LNCaP clone FGC (cell line): Measurements from ENCODE around the gene ITGAL.

ENCODE experiments used
- DNase-seq: peaks from one replicate; pipeline ENCODE4 v3.0.0-alpha.2; 2011; ENCODE audit warnings: low read depth
- H3K4me3 ChIP-seq: 2 replicates; pipeline ENCODE4 v1.5.1; 2011; ENCODE audit warnings: mild to moderate bottlenecking, low read depth, low read length, control low read depth
- TF ChIP-seq, protein P1 (sequence below): IDR thresholded peaks from 2 replicates; pipeline ENCODE4 v1.5.1; 2012; ENCODE audit warnings: mild to moderate bottlenecking; ENCODE audit not compliant: control insufficient read depth, insufficient read depth; ENCODE audit errors: extremely low read depth

Gene ITGAL

DNA sequence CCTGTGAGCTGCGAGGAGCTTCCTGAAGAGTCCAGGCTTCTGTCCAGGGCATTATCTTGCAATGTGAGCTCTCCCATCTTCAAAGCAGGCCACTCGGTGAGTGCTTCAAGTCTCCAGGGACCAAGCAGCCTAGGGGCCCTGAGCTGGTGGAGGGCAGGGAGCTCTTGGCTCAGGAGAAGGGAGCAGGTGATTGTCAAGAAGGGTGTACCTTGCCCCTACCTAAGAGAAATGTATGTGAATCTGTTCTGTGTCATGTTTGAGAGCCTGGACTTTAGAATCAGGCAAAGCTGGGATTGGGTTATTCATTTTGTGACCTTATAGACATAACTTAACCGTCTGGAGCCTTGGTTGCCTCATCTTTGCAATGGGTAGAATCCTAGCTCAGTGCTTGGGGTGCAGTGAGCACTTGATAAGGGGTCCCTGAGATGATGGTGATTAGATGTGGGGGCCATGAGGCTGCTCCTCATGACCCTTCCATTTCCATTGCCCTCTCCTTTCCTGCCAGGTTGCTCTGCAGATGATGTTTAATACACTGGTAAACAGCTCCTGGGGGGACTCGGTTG, 37.9 kb downstream of the ITGAL start:
- no peak for DNase-seq
- TF ChIP-seq, protein P1, sequence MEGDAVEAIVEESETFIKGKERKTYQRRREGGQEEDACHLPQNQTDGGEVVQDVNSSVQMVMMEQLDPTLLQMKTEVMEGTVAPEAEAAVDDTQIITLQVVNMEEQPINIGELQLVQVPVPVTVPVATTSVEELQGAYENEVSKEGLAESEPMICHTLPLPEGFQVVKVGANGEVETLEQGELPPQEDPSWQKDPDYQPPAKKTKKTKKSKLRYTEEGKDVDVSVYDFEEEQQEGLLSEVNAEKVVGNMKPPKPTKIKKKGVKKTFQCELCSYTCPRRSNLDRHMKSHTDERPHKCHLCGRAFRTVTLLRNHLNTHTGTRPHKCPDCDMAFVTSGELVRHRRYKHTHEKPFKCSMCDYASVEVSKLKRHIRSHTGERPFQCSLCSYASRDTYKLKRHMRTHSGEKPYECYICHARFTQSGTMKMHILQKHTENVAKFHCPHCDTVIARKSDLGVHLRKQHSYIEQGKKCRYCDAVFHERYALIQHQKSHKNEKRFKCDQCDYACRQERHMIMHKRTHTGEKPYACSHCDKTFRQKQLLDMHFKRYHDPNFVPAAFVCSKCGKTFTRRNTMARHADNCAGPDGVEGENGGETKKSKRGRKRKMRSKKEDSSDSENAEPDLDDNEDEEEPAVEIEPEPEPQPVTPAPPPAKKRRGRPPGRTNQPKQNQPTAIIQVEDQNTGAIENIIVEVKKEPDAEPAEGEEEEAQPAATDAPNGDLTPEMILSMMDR: no peak
- H3K4me3 ChIP-seq: no peak overlapping the region

DNA sequence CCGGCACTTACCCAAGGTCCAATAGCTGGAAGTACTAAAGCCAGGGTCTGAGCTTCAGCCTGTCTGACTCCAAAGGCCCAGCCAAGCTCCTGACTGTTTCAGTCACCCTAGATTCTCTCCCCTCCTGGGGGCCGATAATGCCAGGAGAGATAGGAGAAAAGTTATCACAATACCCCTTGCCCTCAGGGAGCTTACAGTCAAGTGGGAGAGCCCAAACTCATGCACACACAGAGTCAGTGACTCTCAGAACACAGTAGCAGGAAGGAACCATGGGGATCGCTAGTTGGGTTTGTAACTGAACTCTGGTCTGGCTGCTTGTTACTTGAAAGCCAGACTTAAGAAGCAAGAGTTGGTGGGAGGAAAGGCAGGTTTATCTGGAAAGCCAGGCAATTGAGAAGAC, 39.0 kb downstream of the ITGAL start:
- TF ChIP-seq, protein P1: no peak
- no peak overlapping the region for H3K4me3 ChIP-seq
- DNase-seq: no peak

DNA sequence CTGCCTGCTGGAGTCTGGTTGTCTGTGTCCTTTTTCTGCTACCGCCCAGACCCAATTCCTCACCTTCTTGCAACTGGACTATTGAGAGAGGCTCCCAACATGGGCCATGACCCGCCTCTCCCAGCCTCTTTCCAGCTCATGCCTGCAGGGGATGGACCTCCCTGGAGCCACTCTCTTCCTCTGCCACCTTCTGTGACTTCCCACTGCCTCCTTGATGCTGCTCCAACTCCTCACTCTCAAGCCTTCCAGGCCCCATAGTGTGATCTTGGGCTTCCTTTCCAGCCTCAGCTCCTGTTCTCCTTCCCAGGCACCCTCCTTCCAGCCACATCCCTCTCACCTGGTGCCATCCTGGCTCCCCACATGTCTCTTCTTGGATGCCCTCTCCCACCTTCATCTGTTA, 42.7 kb downstream of the ITGAL start:
- no peak overlapping the region for H3K4me3 ChIP-seq
- DNase-seq: no peak
- TF ChIP-seq, protein P1: no peak

DNA sequence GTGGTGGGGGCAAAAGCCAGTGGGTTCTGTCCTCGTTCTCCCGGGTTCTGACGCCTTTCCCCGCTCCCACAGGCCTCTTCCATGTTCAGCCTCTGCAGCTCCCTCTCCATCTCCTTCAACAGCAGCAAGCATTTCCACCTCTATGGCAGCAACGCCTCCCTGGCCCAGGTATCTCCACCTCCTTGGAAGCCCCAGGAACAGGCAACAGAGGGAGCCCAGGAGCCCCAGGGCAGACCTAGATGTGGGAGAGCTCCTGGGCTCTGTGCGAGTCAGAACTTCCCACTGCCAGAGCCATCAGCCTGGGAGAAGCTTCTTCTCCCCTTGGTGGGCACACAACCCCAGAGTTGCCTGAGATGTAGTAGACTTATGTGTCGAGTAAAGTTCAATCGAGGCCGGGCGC, 46.0 kb downstream of the ITGAL start:
- TF ChIP-seq, protein P1: no peak

DNA sequence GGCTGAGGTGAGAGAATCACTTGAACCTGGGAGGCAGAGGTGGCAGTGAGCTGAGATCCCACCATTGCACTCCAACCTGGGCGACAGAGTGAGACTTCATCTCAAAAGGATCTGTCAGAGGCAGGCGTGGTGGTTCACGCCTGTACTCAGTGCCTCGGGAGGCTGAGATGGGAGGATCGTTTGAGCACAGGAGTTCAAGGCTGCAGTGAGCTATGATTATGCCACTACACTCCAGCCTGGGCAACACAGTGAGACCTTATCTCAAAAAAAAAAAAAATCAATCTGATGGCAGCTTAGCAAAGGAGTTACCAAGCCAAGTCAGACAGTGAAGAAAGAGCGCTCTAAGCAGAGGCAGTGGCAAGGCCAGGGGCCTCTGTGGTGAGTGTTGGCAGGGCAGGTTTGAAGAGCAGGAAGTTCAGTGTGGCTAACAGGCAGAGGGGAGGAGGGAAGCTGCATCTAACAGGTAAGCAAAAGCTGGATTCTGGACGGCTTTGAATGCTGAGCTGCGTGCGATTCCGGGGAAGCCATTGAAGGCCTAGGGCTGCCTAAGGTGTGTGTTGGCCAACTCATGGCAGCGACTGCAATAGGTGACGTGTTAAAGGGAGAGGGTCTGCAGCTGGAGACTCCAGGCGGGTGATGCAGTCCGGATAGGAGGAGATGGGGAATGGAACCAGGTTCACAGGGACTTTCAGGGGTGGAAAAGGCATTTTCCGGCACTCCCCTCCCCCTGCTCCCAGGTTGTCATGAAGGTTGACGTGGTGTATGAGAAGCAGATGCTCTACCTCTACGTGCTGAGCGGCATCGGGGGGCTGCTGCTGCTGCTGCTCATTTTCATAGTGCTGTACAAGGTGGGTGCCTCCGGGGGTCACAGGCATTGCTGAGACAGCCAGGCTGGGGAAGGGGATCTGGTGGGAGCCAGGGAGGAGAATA, 46.8 kb downstream of the ITGAL start:
- no peak overlapping the region for H3K4me3 ChIP-seq
- TF ChIP-seq, protein P1: no peak

More for the DNA sequence above, 46.0 kb downstream of the ITGAL start:
- DNase-seq: no peak
- no peak overlapping the region for H3K4me3 ChIP-seq

DNA sequence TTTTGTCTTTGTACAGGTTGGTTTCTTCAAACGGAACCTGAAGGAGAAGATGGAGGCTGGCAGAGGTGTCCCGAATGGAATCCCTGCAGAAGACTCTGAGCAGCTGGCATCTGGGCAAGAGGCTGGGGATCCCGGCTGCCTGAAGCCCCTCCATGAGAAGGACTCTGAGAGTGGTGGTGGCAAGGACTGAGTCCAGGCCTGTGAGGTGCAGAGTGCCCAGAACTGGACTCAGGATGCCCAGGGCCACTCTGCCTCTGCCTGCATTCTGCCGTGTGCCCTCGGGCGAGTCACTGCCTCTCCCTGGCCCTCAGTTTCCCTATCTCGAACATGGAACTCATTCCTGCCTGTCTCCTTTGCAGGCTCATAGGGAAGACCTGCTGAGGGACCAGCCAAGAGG, 48.9 kb downstream of the ITGAL start:
- TF ChIP-seq, protein P1: no peak
- no peak overlapping the region for H3K4me3 ChIP-seq
- no peak for DNase-seq

More for the DNA sequence above, 46.8 kb downstream of the ITGAL start:
- DNase-seq: no peak
